Rectal smooth muscle tissue (tissue), 1 donor: ENCODE results near the gene PPP1R12C.

ENCODE experiments used
- H3K27ac ChIP-seq: one replicate; pipeline ENCODE4 v1.7.0; 2013; ENCODE audit warnings: low read depth, low read length, inconsistent platforms
- H3K27me3 ChIP-seq: one replicate; pipeline ENCODE4 v1.7.0; 2013; ENCODE audit warnings: low read length; ENCODE audit not compliant: control insufficient read depth, insufficient read depth
- H3K36me3 ChIP-seq: one replicate; pipeline ENCODE4 v1.7.0; 2013; ENCODE audit warnings: low read length; ENCODE audit not compliant: control insufficient read depth, insufficient read depth
- H3K4me1 ChIP-seq: one replicate; pipeline ENCODE4 v1.7.0; 2013; ENCODE audit warnings: low read length; ENCODE audit not compliant: control insufficient read depth, insufficient read depth
- H3K4me3 ChIP-seq: one replicate; pipeline ENCODE4 v1.7.0; 2013; ENCODE audit warnings: low read length
- H3K9ac ChIP-seq: one replicate; pipeline ENCODE4 v1.7.0; 2013; ENCODE audit warnings: low read length

Gene PPP1R12C

DNA sequence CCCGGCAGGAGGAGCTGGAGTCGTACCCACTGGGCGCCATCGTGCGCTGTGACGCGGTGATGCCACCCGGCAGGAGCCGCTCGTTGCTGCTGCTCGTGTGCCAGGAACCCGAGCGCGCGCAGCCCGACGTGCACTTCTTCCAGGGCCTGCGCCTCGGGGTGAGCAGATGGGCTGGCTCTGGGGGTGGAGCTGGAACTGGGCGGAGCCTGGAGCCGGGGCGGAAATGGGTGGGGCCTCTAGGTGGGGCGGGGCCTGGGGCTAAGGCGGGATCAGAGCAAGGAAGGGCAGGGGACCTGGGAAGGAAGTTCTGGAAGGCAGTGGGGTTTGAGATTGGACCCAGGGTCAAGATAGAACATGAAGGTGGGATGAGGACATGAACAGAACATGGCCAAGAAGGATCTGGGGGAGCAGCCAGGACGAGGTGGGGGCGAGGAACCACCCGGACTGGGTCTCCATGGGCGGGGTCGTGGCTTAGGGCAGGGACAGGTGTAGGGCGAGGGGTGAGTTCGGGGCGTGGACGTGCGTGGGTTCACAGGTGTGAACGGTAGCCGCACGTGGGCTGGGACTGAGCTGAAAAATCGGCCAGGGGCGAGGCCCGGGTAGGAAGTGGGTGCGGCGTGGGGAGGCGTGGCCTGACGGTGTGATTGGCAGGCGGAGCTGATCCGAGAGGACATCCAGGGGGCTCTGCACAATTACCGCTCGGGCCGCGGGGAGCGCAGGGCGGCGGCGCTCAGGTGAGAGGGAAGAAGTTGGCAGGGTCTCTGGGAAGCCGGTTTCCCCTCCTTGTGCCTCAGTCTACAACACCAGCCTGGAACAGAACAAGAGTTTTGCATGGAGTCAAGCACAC lies 37.1 kb downstream of the PPP1R12C start:
- peak overlapping the region; percentile 66 for H3K4me3 ChIP-seq
- no peaks in the 10 kb centered on the region for H3K36me3 ChIP-seq
- no peak overlapping the region for H3K27ac ChIP-seq
- peak overlapping the region; percentile 0 for H3K9ac ChIP-seq
- peaks cover 38% of the 10 kb centered on the region for H3K27me3 ChIP-seq
- no peaks in the 10 kb centered on the region for H3K4me1 ChIP-seq

DNA sequence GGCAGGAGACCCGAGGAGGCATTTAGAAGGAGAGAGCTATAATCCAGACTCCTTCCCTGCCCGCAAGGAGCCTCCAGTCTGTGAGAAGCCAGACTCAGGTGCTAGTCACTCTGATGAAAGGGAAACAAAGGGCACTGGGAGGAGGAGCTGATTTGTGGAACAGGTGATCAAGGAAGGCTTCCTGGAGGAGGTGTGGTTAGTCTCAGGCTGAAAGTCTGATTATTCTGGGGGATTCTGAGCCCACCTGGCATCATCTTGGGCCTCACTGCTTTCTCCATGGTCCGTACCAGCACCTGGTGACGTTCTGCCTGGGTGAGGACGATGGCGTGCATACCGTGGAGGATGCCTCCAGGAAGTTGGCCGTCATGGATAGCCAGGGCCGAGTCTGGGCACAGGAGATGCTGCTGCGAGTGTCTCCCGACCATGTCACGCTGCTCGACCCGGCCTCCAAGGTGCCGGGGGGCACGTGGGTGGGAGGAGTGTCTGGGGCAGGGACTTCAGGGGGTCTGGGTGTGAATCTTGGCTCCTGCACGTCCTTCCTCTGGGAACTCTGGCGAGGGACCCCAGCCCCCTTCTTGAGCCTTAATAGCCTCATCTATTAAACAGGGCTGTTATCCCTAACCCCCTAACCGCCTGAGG lies 37.9 kb downstream of the PPP1R12C start:
- H3K9ac ChIP-seq = no peak overlapping the region

DNA sequence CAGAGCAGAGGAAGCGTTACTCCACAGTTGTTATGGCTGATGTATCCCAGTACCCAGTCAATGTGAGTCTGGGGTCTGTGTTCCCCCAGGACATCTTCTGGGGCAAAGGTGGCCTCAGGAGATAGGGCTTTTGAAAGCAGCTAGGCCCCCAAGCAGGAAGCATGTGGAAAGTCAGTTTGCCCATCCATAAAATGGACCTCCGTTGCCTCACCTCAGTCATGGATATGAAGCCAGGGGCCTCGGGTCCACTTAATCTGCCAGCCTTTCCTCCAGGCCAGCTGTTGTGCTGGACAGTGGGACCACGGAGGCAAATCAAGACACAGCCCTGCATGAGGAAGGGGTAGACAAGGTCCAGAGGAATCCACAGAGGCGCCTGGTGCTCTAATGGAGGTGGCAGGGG lies 38.4 kb downstream of the PPP1R12C start:
- no peaks in the 10 kb centered on the region for H3K4me1 ChIP-seq
- H3K36me3 ChIP-seq = no peaks in the 10 kb centered on the region
- H3K27ac ChIP-seq = no peak overlapping the region
- peaks cover 37% of the 10 kb centered on the region for H3K27me3 ChIP-seq
- no peak overlapping the region for H3K4me3 ChIP-seq
- H3K9ac ChIP-seq = no peak overlapping the region

More for the DNA sequence above, 37.9 kb downstream of the PPP1R12C start:
- H3K4me1 ChIP-seq = no peaks in the 10 kb centered on the region
- H3K27me3 ChIP-seq = peaks cover 37% of the 10 kb centered on the region
- H3K4me3 ChIP-seq = no peak overlapping the region
- H3K27ac ChIP-seq = no peak overlapping the region
- no peaks in the 10 kb centered on the region for H3K36me3 ChIP-seq

DNA sequence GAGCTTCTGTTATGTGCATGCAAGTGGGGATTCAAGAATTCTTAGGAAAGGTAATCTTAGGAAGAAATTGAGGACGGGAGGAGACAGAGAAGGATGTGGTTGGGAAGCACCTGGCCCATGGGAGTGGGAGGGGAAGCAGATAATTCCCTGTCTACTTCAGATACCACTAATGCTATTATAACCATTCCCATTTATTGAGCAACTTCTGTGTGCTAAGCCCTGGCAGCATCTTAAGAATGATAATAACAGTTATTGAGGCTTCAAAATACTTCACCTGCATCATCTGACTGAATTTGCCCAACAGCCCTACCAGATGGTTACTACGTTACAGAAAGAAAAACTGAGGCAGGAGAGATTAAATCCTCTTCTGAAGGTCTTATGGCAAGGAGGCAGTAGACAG lies 40.3 kb downstream of the PPP1R12C start:
- Histone ChIP-seq H3K36me3 (no peaks in the 10 kb centered on the region), H3K27me3 (peaks cover 23% of the 10 kb centered on the region), H3K9ac (no peak overlapping the region), H3K27ac (no peak overlapping the region), H3K4me1 (no peaks in the 10 kb centered on the region), H3K4me3 (no peak overlapping the region)

DNA sequence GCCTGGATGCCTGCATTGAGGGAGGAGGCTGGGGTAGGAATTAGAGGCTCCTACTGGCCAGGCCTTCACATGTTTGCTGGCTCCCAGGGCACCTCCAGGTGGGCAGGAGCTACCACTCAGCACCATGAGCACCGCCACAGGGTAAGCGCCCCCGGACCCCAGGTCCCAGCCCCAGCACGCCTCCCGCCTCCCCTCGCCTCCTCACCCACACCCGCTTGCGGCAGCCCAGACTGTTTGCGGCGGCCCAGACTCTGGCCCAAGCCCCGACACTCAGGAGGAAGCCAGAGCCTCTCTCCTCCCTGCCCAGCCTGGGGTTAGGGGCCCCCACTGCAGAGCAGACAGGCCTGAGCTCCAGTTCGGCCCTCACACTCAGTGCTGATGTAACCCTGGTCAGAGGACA lies 41.1 kb downstream of the PPP1R12C start:
- H3K4me3 ChIP-seq = no peak overlapping the region
- H3K9ac ChIP-seq = no peak overlapping the region
- H3K27ac ChIP-seq = no peak overlapping the region
- peaks cover 20% of the 10 kb centered on the region for H3K27me3 ChIP-seq
- no peaks in the 10 kb centered on the region for H3K36me3 ChIP-seq
- H3K4me1 ChIP-seq = no peaks in the 10 kb centered on the region

DNA sequence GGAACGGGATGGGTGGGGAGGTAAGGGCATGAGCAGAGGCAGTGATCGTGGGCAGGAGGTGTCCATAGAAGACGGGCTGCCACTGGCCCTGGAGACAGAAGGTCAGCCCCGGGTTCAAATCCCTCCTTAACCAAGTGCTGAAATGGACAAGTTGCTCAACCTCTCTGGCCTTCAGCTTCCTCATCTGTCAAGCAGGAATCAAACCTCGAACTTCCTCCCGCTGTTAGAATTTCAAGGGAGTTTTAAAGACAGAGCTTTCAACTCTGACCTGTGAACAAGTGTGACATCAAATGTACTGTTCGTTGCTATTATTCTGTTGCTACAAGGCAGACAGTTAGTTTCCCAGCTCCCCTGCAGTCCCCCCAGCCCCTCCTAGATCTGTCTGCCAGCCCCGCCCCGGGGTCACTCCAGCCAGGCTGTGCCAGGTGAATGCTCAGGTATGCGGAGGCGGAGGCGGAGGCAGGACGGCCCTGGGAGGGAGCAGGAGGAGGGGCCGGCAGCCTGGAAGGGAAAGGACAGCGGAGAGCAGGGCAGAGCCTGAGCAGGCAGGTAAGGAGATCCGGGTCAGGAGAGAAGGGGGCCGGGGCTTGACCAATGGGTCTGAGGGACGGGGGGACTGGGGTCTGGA lies 42.0 kb downstream of the PPP1R12C start, which contains the start of gene EPS8L1:
Gene EPS8L1 (plus strand): TSS at position 499 of the 628 bp plus-strand sequence. CDS start 576 bp downstream, outside the sequence.
- no peaks in the 10 kb centered on the region for H3K4me1 ChIP-seq
- H3K27me3 ChIP-seq = peaks cover 19% of the 10 kb centered on the region
- H3K36me3 ChIP-seq = no peaks in the 10 kb centered on the region
- H3K27ac ChIP-seq = no peak within 1 kb of the TSS
- no peak within 1 kb of the TSS for H3K4me3 ChIP-seq
- no peak within 1 kb of the TSS for H3K9ac ChIP-seq

DNA sequence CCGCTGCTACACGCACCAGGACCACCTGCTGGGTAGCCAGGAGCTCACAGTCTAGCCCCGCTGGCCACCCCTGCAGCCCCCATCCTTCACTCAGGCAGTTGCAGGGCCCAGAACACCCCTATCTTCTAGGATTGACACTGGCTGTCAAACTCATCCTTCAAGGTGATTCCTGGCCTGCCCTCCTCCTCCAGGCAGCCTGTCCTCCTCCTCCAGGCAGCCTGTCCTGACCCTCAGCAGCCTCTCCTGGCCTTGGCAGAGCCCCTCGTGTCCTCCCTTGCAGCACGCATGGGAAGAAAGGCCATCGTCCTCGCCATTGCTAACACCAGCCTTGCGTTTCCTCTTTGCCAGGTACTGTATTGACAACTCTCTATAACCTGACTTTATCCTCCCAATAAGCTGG lies 45.5 kb downstream of the PPP1R12C start:
- H3K4me1 ChIP-seq = no peaks in the 10 kb centered on the region
- peaks cover 29% of the 10 kb centered on the region for H3K27me3 ChIP-seq
- no peak overlapping the region for H3K27ac ChIP-seq
- no peaks in the 10 kb centered on the region for H3K36me3 ChIP-seq
- H3K9ac ChIP-seq = no peak overlapping the region
- no peak overlapping the region for H3K4me3 ChIP-seq

DNA sequence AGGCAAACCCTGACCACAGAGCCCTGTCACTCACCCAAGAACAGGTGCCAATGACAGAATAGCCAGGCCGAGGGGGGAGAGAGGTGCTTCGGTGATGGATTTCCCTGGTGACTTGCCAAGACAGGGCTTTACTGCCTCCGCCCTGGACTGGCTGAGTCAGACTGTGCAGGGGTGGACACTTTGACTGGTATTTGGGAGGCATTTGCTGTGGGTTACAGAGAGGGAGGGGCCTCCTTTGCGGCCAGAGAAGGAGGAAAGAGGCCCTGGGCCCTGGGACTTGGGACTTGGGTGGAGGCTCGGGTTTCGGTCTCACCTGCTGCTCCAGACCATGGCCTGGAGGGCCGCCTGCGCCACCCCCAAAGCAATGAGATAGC lies 46.3 kb downstream of the PPP1R12C start:
- no peaks in the 10 kb centered on the region for H3K4me1 ChIP-seq

DNA sequence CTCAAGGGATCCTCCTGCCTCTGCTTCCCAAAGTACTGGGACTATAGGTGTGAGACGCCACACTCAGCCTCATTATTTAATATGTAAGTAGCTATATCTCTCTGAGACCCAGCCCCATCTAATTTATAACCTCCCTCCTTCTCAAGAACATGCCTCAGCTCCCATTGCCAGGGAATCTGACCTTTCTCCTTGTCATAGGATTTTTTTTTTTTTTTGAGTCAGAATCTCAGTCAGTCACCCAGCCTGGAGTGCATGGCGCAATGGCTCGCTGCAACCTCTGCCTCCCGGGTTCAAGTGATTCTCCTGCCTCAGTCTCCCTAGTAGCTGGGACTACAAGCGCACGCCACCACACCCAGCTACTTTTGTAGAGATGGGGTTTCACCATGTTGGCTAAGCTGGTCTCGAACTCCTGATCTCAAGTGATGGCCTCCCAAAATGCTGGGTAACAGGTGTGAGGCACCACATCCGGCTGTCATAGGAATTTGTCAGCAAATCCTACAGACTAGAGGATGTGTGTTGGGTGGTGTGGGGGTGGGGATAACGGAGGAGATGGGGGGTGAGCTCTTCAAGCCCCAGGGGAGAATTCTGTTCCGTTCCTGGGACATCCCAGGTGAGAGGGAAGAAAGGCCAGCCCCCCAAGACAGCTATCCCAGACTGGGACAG lies 46.8 kb downstream of the PPP1R12C start:
- no peak overlapping the region for H3K4me3 ChIP-seq
- H3K9ac ChIP-seq = no peak overlapping the region
- no peak overlapping the region for H3K27ac ChIP-seq
- no peaks in the 10 kb centered on the region for H3K36me3 ChIP-seq
- H3K4me1 ChIP-seq = no peaks in the 10 kb centered on the region
- H3K27me3 ChIP-seq = peaks cover 25% of the 10 kb centered on the region

More for the DNA sequence above, 46.3 kb downstream of the PPP1R12C start:
- Histone ChIP-seq H3K36me3 (no peaks in the 10 kb centered on the region), H3K4me3 (no peak overlapping the region), H3K27ac (no peak overlapping the region), H3K9ac (no peak overlapping the region), H3K27me3 (peaks cover 25% of the 10 kb centered on the region)

DNA sequence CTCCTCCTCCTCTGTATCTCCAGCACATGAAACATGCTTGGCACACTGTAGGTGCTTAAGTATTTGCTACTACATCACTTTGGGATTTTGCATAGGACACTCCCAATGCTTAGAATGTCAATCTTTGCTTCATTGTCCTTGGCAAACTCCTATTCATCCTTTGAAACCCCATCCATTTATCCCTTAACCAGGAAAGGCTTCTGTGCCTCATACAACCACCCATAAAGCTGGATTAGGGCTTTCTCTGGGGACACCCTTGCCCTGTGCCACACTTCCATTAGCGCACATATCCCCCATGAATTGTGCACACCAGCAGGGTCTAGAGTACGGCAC lies 47.6 kb downstream of the PPP1R12C start:
- peak overlapping the region; percentile 17 for H3K4me3 ChIP-seq
- no peaks in the 10 kb centered on the region for H3K36me3 ChIP-seq
- no peaks in the 10 kb centered on the region for H3K4me1 ChIP-seq
- H3K9ac ChIP-seq = no peak overlapping the region
- no peak overlapping the region for H3K27ac ChIP-seq
- peaks cover 24% of the 10 kb centered on the region for H3K27me3 ChIP-seq

DNA sequence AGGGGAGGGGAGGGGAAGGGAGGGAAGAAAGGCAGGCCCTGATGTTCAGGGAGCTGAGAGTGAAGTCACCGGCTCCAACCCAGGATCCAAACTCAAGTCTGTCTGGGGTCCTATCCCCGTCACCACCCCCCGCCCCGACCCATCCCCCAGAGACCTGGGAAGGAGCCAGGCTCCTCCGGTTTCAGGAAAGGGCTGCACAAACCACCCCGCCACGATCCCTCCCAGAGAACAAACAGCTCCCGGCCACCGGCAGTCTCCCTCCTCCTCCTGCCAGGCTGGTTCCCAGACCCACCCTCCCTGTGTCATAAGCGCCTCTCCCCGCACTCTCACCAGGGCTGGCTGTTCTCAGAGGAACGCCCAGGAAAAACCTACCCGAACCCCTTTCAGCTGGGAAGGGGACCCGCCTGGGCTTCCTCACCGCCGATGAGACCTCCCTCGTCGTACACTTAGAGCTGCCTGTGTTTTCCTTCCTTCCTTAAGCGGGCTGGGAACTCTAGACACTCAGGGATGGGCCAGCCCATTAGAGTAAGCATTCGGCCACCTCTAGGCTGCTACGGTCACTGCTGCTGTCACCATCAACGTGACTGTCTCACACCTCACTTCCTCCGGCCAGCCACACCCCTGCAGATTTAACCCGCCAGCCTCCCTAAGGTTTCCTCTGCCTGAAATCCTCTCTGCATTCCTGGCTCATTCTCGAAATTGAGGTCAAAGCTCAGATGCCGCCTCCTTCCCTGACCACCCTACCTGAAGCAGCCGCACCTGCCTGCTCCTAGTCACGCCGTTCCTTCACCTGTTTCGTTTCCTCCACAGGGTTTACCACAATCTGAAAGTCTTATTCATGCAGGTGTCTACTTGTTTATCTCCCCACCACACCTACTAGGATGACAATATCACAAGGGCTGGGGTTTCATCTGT lies 48.2 kb downstream of the PPP1R12C start:
- H3K4me3 ChIP-seq = peak overlapping the region; percentile 17
- no peaks in the 10 kb centered on the region for H3K4me1 ChIP-seq
- no peak overlapping the region for H3K9ac ChIP-seq
- no peak overlapping the region for H3K27ac ChIP-seq
- no peaks in the 10 kb centered on the region for H3K36me3 ChIP-seq
- H3K27me3 ChIP-seq = peaks cover 24% of the 10 kb centered on the region
